HG02943 (cell line): Measurements from ENCODE around the gene SPRED3.
A peak's percentile ranks its signal among the peaks of the same experiment; 100 is the strongest.
"Not testable (repeated sequence)": the region's sequence is repeated elsewhere in the genome, so short reads cannot be mapped to it uniquely, and the experiment has no call there.

Experiments used
- ATAC-seq: cut with Tn5 transposase; IDR thresholded peaks from one replicate; pipeline ENCODE4 v1.9.1; 2021; ENCODE audit warnings: mild to moderate bottlenecking, low read depth, moderate library complexity; ENCODE audit not compliant: unreplicated experiment

The SPRED3 gene

DNA sequence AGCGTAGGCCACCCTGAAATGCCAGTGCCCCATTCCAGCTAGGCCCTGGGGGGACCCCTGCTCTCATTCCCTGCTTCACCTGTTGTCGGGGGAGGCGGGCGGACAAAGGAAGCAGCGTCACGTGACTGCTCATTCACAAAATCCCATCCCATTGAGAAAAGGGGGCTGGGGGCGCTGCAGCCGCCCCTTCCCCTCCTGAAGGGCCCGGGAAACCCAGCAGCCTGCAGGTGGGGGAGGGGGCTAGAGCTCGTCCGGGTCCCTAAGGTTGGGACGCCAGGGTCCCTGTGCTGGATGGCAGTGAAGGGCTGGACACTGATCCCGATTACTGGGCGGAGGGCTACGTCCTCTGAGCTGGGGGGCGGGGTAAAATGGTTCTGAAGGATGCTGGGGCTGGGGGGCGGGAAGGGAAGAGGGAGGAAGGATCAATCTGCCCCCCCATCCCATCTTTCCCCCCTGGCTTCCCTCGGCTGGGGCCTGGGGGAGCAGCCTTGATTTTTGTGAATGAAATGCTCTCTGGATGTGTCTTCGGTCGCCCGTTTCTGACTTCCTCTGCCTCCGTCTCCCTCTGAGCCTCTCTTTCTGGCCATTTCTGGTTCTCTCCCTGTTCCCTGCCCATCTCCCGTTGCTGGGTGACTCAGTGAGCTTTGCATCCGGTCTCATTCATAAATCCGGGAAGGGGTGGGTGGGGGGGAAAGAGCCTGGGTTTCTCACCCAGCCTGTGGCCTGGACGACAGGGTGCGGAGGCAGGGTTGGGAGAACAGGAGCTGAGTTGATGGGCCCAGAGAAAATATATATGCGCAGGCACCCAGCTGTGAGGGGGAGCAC is 816 bp downstream of the SPRED3 start:
- no peak for ATAC-seq

DNA sequence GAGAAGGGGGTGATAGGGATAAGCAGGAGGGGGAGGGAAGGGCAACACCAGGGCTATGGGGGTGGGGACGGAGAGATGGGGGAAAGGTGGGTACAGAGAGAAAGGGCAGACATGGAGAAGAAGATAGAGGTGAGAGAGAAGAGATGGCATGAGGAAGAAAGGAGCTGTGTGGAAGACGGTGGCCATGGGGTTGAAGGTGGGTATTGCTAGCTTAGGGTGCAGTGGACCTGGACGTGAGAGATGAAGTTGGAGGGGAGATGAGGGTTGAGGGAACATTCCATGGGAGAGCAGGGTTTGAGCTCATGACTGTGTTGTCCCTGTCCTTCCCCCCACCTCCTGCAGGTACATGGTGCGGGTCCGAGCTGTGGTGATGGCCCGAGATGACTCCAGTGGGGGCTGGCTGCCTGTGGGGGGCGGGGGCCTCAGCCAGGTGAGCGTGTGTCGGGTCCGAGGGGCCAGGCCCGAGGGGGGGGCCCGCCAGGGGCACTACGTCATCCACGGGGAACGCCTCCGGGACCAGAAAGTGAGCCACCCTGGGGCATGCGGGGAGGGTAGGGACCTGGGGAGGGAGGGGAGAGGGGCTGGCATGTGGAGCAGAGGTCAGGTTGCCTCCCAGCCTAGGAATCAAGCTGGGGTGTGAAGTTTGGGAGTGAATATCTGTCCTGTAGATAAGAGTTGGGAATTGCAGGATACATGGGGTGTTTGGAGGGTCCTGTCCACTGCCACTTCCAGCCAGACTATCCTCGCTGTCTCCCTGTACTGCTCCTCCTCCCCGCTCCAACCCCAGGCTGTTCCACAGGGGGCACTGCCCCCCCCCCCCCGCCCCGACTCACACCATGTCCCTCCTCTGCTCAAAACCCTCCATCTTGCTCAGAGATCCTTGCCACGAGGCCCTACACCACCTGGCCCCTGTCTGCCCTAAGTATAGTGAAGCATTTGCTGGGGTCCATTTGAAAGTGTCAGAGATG is 1.7 kb downstream of the SPRED3 start:
- no peak for ATAC-seq

DNA sequence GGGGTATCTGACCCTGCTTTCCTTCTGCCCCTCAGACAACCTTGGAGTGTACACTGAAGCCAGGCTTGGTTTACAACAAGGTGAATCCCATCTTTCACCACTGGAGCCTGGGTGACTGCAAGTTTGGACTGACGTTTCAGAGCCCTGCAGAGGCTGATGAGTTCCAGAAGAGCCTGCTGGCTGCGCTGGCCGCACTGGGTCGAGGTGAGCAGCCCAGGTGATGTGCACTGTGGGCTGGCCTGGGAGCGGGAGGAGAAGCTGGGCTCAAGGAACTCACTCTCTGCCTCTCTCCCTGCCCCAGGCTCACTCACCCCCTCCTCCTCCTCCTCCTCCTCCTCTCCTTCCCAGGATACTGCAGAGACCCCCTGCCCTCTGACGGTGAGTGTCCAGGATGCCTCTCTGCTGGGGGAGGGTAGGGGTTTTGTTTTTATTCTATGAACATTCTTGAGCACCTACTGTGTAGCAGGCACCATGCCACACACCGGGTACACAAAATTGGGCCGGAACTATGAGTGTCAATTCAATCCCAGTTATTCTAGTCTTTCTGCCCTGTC is 3.5 kb downstream of the SPRED3 start:
- ATAC-seq, result no peak

DNA sequence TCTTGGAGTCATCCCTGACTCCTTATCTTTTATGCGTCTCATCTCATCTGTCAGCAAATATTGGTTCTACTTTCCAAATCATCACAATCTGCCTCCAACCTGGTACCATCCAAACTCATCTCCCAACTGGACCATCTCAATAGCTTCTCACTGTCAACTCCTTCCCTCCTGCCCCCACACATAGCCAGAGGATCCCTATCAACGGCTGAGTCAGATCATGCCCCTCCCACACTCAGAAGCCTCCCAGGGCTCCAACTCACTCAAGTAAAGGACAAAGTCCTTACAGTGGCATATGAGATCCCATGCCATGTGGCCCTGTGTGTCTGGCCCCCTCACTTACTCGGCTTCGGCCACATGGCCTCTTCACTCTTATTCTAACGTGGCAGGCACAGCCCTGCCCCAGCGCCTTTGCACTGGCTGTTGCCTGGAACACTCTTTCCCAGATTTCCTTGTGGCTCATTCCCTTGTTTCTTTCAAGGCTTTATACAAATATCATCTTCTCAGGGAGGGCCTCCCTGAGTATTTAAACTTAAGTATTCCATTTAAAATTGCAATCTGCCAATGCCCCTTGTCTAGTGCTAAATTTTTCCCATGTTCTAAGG is 4.3 kb downstream of the SPRED3 start:
- no peak for ATAC-seq

DNA sequence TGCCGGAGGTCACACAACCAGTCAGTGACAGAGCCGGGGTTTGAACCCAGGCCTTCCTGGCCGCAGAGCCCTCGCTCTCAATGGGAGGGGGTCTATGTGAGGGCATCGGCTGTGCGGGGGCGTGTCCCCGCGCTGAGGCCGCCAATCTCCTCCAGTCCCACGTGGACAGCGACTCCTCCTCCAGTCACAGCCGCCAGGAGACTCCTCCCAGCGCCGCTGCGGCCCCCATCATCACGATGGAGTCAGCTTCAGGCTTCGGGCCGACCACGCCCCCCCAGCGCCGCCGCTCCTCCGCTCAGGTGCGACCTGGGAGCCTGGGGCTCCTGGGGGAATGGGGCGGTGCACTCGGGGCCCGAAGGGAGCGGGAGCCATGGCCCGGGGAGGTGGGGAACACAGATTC is 6.0 kb downstream of the SPRED3 start:
- ATAC-seq, result no peak

DNA sequence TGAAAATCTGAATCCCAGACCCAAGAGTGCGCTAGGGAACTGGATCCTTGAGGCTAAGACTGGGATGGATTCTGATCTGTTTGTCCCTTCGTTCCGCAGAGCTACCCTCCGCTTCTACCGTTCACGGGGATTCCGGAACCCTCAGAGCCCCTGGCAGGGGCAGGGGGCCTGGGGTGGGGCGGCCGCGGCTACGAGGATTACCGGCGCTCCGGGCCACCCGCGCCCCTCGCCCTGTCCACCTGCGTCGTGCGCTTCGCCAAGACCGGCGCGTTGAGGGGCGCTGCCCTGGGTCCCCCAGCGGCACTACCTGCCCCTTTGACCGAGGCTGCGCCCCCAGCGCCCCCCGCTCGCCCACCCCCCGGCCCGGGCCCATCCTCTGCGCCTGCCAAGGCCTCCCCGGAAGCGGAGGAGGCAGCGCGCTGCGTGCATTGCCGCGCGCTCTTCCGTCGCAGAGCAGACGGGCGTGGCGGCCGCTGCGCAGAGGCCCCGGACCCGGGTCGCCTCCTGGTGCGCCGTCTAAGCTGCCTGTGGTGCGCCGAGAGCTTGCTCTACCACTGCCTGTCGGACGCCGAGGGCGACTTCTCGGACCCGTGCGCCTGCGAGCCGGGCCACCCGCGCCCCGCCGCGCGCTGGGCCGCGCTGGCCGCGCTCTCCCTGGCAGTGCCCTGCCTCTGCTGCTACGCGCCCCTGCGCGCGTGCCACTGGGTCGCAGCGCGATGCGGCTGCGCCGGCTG is 7.1 kb downstream of the SPRED3 start:
- ATAC-seq, result no peak

DNA sequence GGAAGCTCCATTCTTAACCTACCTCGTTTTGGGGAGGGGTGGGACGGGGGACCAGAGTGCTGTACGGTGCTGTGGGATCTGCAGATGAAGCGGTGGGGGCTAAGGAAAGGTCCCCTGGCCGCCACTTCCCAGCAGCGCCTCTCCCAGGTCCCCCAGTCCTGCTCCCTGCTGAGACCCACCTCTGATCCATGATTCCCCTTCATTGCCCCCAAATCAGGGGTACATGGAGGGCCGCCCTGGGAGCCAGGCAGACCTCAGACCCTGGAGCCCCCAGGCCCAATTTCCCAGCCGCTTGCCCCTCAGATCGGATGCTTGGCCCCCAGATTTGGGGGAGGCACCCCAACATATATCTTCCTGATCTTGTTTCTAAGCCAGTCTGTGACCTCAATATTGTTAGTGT is 10.6 kb downstream of the SPRED3 start:
- ATAC-seq, result no peak

DNA sequence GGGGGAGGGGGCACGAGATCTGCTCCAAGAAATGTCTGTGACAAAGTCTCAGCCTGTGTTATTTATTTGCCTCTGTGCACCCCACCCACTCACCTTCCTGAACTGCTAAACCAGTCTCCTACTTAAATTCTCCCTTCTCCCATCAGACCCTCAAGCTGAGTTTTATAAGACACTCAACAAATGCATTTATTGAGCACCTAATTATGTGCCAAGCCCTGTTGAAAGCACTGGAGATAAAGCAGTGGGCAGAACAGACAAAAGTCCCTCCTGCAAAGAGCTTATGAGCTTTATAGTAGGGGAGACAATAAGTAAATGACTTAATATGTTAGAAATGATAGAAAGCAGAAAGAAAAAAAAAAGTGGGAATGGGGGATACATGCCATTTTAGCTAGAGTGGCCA is 11.0 kb downstream of the SPRED3 start:
- ATAC-seq, result no peak

DNA sequence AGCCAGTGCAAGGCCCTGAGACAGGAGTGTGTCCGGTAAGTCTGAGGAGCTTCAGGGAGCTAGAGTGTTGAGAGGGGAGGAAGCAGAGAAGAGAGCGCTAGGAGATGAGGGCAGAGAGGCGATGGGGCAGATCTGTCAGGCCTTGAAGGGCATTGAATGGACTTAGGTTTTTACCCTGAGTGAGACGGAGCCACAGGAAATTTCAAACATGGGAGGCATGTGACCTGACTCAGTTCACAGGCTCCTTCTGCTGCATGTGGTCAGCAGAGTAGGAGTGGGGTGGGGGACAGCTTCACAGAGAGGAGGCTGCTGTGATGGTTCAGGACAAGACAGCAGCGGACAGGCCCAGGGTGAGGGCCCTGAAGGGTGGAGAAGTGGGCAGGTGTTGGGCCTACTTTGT is 11.9 kb downstream of the SPRED3 start:
- no peak for ATAC-seq

DNA sequence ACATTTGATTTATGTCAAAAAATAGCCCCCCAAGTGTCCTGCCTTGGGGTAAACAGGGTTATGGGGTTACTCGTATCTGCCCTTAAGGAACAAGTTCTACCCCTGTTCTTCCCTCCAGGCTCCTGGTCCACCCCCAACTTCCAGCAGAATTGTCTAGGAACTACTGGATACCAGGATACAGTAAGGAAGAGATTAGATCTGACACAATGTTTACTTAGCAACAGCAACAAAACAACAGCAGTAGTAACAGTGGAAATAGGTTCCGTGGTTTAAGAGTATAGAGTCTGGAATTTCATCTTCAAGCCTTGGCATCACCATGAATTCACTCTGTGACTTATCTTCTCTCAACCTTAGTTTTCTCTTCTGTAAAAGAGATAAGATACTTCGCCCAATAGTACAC is 12.7 kb downstream of the SPRED3 start:
- ATAC-seq, result no peak

DNA sequence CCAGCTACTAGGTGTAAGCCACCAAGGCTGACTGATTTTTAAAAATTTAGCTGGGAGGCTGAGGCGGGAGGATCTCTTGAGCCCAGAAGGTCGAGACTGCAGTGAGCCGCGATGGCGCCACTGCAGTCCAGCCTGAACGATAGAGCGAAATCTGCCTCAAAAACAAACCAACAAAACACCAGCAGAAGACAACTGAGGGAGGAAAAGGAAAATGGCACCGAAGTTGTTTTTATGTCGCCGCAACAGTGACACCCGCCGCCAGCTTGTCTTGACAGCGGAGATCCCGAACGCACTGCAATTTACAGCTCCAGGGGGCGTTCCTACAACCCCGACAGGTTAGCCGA is 14.1 kb downstream of the SPRED3 start:
- peak; percentile 8 for ATAC-seq

DNA sequence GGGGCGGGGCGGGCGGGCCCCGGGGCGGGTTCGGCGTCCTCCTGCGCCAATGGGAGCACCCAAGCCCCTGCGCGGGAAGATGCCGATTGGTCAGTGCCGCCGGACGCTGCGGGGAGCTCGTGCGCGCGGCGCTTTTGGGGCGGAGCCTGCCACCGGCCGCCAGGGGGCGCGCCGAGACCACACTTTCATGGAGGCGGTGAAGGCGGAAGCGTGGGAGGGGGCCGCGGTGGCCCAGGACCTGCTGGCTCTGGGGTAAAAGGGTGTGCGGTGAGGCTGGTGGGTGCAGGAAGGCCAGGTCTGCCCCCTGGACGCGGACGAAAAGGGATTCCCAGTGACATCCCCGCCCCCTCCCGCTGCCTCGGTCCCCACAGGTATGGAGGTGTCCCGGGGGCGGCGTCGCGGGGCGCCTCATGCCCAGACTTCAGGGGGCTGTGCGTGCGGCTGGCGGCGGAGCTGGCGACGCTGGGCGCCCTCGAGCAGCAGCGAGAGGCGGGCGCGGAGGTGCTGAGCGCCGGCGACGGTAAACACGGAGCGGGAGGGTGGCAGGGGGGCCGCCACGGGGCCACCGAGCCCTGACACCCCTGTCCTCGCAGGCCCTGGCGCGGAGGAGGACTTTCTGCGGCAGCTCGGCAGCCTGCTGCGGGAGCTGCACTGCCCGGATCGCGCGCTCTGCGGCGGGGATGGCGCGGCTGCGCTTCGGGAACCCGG is 14.6 kb downstream of the SPRED3 start, which contains the start of gene FAM98C:
Gene FAM98C (plus strand): TSS at position 127 of the 708 bp plus-strand sequence. CDS start 61 bp downstream, at position 188.
- peak; percentile 82 for ATAC-seq

DNA sequence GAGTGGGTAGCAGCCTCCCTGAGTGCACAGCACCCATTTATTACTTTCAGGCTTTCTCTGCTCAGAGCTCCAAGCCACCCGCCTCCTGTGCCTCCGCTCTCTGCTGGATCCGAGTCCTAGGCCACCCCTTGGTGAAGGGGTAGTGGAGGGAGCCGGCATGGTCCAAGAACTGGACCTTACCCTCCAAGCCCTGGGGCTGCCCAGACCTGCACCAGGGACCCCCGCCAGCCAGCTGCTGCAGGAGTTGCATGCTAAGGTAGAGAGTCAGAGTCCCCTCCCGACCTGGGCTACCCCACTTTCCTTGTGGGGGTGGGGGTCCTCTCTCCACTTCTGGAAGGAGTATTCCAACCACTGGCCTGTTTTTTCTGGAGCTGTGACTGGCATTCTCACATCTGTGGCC is 16.4 kb downstream of the SPRED3 start:
- ATAC-seq, result no peak

DNA sequence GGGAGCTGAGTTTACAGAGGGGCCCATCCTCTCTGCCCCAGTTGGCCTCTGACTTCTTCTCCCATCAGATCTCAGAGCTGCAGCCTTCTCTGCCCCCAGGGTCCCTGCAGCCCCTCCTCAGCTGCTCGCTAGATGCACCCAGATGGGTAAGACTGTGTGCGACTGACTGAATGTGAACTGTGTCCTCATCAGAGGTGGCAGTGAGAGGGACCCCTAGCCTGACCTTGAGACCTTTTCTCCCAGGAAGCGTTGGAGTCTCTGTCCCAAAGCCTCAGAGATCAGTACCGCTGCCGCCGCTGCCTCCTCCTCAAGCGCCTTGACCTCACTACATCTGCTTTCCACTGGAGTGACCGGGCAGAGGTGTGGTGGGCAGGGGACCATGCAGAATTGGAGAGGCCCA is 16.8 kb downstream of the SPRED3 start:
- no peak for ATAC-seq

DNA sequence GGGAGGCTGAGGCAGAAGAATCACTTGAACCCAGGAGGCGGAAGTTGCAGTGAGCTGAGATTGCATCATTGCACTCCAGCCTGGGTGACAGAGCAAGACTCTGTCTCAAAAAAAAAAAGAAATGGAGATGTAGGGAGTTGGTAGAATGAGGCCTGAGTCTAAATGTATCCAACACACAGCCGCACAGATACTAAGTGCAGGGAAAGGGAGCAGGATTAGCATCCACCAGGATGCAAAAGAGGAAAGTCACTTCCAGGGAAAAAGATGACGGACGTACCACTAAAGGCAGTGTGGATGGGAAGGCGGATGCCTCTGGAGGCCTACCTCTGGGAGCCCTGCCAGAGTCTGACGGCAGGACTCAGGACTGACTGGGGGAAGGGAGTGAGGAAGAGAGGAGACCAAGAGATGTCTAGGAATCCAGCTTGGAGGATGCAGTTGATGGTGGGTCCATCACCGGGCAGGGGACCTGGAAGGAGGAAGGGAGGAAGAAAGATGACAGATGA is 21.2 kb downstream of the SPRED3 start:
- ATAC-seq, result no peak

DNA sequence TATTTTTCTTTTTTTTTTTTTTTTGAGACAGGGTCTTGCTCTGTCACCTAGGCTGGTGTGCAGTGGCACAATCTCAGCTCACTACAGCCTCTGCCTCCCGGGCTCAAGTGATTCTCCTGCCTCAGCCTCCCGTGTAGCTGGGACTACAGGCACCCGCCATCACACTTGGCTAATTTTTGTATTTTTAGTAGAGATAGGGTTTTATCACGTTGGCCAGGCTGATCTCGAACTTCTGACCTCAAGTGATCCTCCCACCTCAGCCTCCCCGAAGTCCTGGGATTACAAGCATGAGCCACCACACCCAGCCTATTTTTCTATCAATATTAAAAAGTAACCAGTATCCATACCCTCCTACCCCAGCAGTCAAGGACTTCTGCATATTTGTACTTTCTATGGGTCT is 21.9 kb downstream of the SPRED3 start:
- ATAC-seq, result not testable (repeated sequence)

DNA sequence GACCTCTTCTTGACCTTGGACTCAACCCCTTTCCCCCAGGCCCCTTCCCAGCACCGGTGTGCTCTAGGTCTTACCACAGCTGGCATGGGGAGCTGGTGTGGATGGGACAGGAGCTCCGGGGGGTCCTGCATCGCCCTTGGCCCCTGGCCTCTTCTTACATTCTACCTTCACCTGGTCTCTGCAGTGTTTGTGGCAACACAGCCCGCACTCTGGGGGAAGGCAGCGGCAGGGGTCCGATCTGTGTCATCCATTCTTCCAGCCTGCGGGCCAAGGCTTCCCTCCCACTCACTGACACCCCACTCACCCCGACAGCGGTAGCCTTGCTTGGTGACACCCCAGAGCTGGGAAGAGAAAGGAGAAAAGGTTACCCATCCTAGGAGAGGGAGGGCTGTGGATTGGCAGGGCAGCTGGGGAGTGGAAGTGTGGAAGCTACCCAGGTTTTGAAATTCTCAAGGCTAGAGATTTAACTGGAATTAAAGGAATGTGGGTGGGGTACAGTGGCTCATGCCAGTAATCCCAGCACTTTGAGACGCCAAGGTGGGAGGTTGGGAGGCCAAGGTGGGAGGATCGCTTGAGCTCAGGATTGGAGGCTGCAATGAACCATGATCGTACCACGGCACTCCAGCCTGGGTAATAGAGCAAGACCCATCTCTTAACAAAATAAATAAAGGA is 22.7 kb downstream of the SPRED3 start:
- ATAC-seq, result no peak

DNA sequence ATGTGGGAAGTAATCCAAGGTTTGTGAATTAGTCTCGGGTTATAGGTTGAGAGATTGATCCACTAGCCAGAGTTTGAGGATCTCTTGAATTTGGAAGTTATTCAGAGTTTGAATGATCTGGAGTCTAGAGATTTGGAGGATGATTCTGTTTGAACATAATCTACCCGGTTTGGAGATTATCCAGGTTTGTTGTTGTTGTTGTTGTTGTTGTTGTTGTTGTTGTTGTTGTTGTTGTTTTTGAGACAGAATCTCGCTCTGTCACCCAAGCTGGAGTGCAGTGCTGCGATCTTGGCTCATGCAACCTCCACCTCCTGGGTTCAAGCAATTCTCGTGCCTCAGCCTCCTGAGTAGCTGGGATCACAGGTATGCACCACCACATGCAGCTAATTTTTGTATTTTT is 23.4 kb downstream of the SPRED3 start:
- not testable (repeated sequence) for ATAC-seq

DNA sequence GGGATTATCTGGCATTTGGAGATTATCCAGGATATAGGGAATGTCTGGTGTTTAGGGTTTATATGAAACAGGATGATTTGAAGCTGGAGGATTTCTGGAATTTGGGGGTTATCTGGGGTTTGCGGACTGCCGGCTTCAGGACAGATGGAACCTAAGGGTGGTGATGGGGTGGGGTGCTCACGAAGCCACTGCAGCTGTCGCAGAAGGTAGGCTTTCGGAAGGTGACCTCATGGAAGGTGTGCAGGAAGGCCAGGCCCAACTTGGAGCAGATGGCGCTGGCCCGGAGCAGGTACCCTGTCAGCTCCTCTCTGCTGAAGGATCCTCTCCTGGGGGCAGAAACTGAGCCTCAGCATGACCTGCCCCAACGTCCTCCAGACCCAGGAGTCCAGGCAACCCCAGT is 24.0 kb downstream of the SPRED3 start:
- ATAC-seq, result no peak
